ENCODE measurements around the gene DNMT3A. TPM values are rescaled to one million over a fixed set of nuclear protein-coding genes. Genes with fewer than 3 reads are reported as not detected.

The DNMT3A gene
- total RNA-seq, 1 experiment from 2014 or later: 8.0 TPM

DNA sequence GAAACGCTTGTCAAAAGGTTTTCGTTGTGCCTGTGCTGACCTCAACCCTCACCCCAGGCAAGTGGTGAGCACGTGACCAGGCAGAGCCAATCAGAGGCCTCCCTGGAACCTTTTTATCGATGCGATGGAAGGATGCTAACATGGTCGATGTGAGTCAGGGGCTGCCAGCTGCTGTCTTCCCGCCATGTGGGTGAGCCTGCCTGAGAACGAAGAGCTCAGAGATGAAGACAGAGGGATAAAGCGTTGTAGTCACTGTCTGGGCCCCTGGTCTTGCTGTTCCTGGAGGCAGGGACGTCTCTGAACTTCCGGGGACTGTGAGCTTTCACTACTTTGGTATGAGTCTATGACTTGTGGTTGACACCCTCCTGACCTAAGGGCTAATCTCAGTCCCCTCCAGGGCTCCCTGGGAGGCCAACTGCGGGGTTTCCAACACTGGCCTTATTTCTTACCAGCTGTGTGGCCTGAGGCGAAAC lies 18.6 kb downstream of the DNMT3A start:
- intact Hi-C loops (cut with micrococcal nuclease): no loop called here
- BruUV-seq (replicated peaks): no TSS peak
- ChIA-PET POLR2A (no interaction called here), CTCF (interaction anchor here (0.5 to 0.9 kb wide), 2 partner anchors 19 to 1221 kb away, joined by 4 to 5 read pairs; partner anchors contain the start of gene DNMT3A)
- DNase-seq (ENCODE audit: unreplicated experiment): no peak
- Mint-ChIP-seq H3K4me1 (ENCODE audit: insufficient read depth, unreplicated experiment) (no peaks in the 10 kb centered on the region), H3K4me3 (ENCODE audit: unreplicated experiment) (no peak overlapping the region), H3K27me3 (ENCODE audit: insufficient read depth, unreplicated experiment) (no peaks in the 10 kb centered on the region), H3K9me3 (ENCODE audit: unreplicated experiment) (peaks cover 18% of the 10 kb centered on the region), H3K27ac (ENCODE audit: low read depth, unreplicated experiment) (no peak overlapping the region), H3K36me3 (ENCODE audit: insufficient read depth, unreplicated experiment) (peaks cover 7% of the 10 kb centered on the region)
- TF ChIP-seq, protein P1, sequence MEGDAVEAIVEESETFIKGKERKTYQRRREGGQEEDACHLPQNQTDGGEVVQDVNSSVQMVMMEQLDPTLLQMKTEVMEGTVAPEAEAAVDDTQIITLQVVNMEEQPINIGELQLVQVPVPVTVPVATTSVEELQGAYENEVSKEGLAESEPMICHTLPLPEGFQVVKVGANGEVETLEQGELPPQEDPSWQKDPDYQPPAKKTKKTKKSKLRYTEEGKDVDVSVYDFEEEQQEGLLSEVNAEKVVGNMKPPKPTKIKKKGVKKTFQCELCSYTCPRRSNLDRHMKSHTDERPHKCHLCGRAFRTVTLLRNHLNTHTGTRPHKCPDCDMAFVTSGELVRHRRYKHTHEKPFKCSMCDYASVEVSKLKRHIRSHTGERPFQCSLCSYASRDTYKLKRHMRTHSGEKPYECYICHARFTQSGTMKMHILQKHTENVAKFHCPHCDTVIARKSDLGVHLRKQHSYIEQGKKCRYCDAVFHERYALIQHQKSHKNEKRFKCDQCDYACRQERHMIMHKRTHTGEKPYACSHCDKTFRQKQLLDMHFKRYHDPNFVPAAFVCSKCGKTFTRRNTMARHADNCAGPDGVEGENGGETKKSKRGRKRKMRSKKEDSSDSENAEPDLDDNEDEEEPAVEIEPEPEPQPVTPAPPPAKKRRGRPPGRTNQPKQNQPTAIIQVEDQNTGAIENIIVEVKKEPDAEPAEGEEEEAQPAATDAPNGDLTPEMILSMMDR (IDR thresholded peaks at IDR 0.05; ENCODE audit: unreplicated experiment): no peak

DNA sequence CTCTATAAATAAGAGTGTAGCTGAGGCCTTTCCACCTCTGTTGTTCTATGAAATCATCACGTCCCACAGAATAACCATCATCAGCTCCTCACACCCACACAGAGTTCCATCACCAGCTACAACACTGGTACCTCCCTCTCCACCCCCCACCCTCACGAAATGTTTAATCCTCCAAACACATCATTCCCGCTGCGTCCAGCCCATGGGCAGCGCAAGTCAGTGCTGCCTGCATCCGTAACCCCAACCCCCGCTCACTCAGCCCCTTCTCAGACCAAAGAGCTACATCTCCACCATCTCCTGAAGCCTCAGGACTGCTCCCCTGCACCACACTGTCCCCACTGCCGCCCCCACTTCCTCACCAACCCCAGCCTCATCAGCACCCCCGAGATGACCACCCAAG lies 19.4 kb downstream of the DNMT3A start:
- TF ChIP-seq, protein P1 (IDR thresholded peaks at IDR 0.05; ENCODE audit: unreplicated experiment): no peak
- CTCF ChIA-PET: no interaction called here
- intact Hi-C loops (cut with micrococcal nuclease): no loop called here
- Mint-ChIP-seq H3K4me1 (ENCODE audit: insufficient read depth, unreplicated experiment) (no peaks in the 10 kb centered on the region), H3K27ac (ENCODE audit: low read depth, unreplicated experiment) (no peak overlapping the region), H3K4me3 (ENCODE audit: unreplicated experiment) (no peak overlapping the region), H3K36me3 (ENCODE audit: insufficient read depth, unreplicated experiment) (no peaks in the 10 kb centered on the region), H3K9me3 (ENCODE audit: unreplicated experiment) (peaks cover 11% of the 10 kb centered on the region), H3K27me3 (ENCODE audit: insufficient read depth, unreplicated experiment) (no peaks in the 10 kb centered on the region)
- POLR2A ChIA-PET: no interaction called here
- BruUV-seq (replicated peaks): no TSS peak
- no peak for DNase-seq (ENCODE audit: unreplicated experiment)

DNA sequence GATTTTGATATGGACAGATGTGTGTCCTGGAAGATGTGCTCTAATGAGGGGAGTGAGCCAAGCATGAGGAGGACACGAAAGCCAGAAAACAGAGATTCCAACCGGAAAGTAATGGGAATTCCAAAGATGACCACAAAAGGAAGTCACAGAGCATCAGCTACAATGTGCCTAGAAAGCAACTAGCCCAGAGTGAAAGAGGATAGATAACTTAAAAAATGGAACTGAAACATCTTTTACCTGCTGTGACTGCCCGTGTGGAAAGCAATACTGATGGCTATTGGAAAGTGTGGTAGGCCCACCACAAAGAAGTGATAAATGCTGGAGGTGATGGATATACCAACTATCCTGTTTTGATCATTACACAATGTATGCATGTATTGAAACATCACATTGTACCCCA lies 21.6 kb downstream of the DNMT3A start:
- H3K36me3 Mint-ChIP-seq (ENCODE audit: insufficient read depth, unreplicated experiment): no peaks in the 10 kb centered on the region
- CTCF ChIA-PET: interaction anchor here (0.7 kb wide), 1 partner anchor 57 kb away, joined by 3 read pairs; no protein-coding TSS in a partner anchor
- POLR2A ChIA-PET: no interaction called here
- no peak overlapping the region for H3K4me3 Mint-ChIP-seq (ENCODE audit: unreplicated experiment)
- no peaks in the 10 kb centered on the region for H3K9me3 Mint-ChIP-seq (ENCODE audit: unreplicated experiment)
- TF ChIP-seq, protein P1 (IDR thresholded peaks at IDR 0.05; ENCODE audit: unreplicated experiment): no peak
- H3K27ac Mint-ChIP-seq (ENCODE audit: low read depth, unreplicated experiment): no peak overlapping the region
- intact Hi-C loops (cut with micrococcal nuclease): no loop called here
- H3K27me3 Mint-ChIP-seq (ENCODE audit: insufficient read depth, unreplicated experiment): no peaks in the 10 kb centered on the region
- DNase-seq (ENCODE audit: unreplicated experiment): no peak
- no peaks in the 10 kb centered on the region for H3K4me1 Mint-ChIP-seq (ENCODE audit: insufficient read depth, unreplicated experiment)
- BruUV-seq (replicated peaks): no TSS peak

GRCh38 chr2:25316101-25316500 lies 25.6 kb downstream of the DNMT3A start:
- Mint-ChIP-seq H3K9me3 (ENCODE audit: unreplicated experiment) (no peaks in the 10 kb centered on the region), H3K27ac (ENCODE audit: low read depth, unreplicated experiment) (no peak overlapping the region), H3K36me3 (ENCODE audit: insufficient read depth, unreplicated experiment) (no peaks in the 10 kb centered on the region), H3K4me3 (ENCODE audit: unreplicated experiment) (no peak overlapping the region), H3K27me3 (ENCODE audit: insufficient read depth, unreplicated experiment) (no peaks in the 10 kb centered on the region), H3K4me1 (ENCODE audit: insufficient read depth, unreplicated experiment) (peaks cover 7% of the 10 kb centered on the region)
- intact Hi-C loops (cut with micrococcal nuclease): no loop called here
- ChIA-PET POLR2A (no interaction called here), CTCF (interaction anchor here (1.2 kb wide), 1 partner anchor 46 kb away, joined by 3 read pairs; no protein-coding TSS in a partner anchor)
- TF ChIP-seq, protein P1 (IDR thresholded peaks at IDR 0.05; ENCODE audit: unreplicated experiment): no peak
- no peak for DNase-seq (ENCODE audit: unreplicated experiment)
- BruUV-seq (replicated peaks): no TSS peak
